Smooth muscle cell (in vitro differentiated cells): ENCODE measurements around the gene CYSRT1. TPM values are rescaled to one million over a fixed set of nuclear protein-coding genes. Genes with fewer than 3 reads are reported as not detected.

ENCODE experiments used
- DNase-seq: peaks from one replicate; lab custom pipeline; 2025; ENCODE audit not compliant: unreplicated experiment; lab: John Stamatoyannopoulos, UW
- H2AFZ ChIP-seq: fragments of 200-600 bp; sonication (generic); 2 replicates; pipeline ENCODE4 v1.6.0; 2016; ENCODE audit warnings: antibody characterized with exemption, low read depth, mild to moderate bottlenecking
- H3F3A ChIP-seq: fragments of 200-600 bp; sonication (generic); 2 replicates; pipeline ENCODE4 v1.6.0; 2017; ENCODE audit warnings: antibody characterized with exemption, low read depth
- H3K27ac ChIP-seq: fragments of 200-600 bp; sonication (generic); 2 replicates; pipeline ENCODE4 v1.5.1; 2016; ENCODE audit warnings: low read depth, mild to moderate bottlenecking
- H3K27me3 ChIP-seq: fragments of 200-600 bp; sonication (generic); 2 replicates; pipeline ENCODE4 v1.6.1; 2016; ENCODE audit warnings: low read depth, mild to moderate bottlenecking
- H3K36me3 ChIP-seq: fragments of 200-600 bp; sonication (generic); 2 replicates; pipeline ENCODE4 v1.5.1; 2016; ENCODE audit warnings: low read depth
- H3K4me1 ChIP-seq: fragments of 200-600 bp; sonication (generic); 2 replicates; pipeline ENCODE4 v1.5.1; 2016; ENCODE audit warnings: low read depth
- H3K4me2 ChIP-seq: fragments of 200-600 bp; sonication (generic); 2 replicates; pipeline ENCODE4 v1.6.0; 2016; ENCODE audit warnings: mild to moderate bottlenecking
- H3K4me3 ChIP-seq: fragments of 200-600 bp; sonication (generic); 2 replicates; pipeline ENCODE4 v1.5.1; 2016; ENCODE audit warnings: mild to moderate bottlenecking
- H3K79me2 ChIP-seq: fragments of 200-600 bp; sonication (generic); 2 replicates; pipeline ENCODE4 v1.6.0; 2016; ENCODE audit warnings: low read depth, mild to moderate bottlenecking
- H3K9ac ChIP-seq: fragments of 200-600 bp; sonication (generic); 2 replicates; pipeline ENCODE4 v1.6.0; 2016; ENCODE audit warnings: low read depth
- H3K9me3 ChIP-seq: fragments of 200-600 bp; sonication (generic); replicated peaks from 2 replicates; pipeline ENCODE4 v1.5.1; 2016; ENCODE audit warnings: low read depth
- H4K20me1 ChIP-seq: fragments of 200-600 bp; sonication (generic); 2 replicates; pipeline ENCODE4 v1.6.0; 2016; ENCODE audit warnings: low read depth
- CTCF ChIP-seq: fragments of 200-600 bp; sonication (generic); IDR thresholded peaks from 2 replicates; pipeline ENCODE4 v1.5.1; 2017; ENCODE audit warnings: borderline replicate concordance, mild to moderate bottlenecking, antibody characterized with exemption; ENCODE audit not compliant: insufficient read depth, poor library complexity, severe bottlenecking
- WGBS: methylation state at CpG from one replicate; pipeline ENCODE4 v1.1.7; 2016; ENCODE audit warnings: low lambda C conversion rate; 5-methylcytosine and 5-hydroxymethylcytosine counted together
- polyA plus RNA-seq: library from polyadenylated mRNA; unstranded; fragments of >200 nt; fragmentation: Nextera tagmentation; extraction: Ambion mirVana; gene quantifications from 2 replicates; pipeline ENCODE4 v1.2.1, GENCODE V29; 2016
- total RNA-seq: library from RNA; depleted of rRNA; stranded (reverse); fragments of >200 nt; gene quantifications from 2 replicates; pipeline ENCODE4 v1.2.3, GENCODE V29; 2014

The CYSRT1 gene
- total and polyA plus RNA-seq, 2 experiments from 2014 or later: 2.3 to 2.4 TPM

- H3K4me2 ChIP-seq: no peak overlapping the region
- no peaks in the 10 kb centered on the region for H3K79me2 ChIP-seq
- H2AFZ ChIP-seq: no peak overlapping the region
- peaks cover 6% of the 10 kb centered on the region for H4K20me1 ChIP-seq
- H3K4me3 ChIP-seq: no peak overlapping the region
- WGBS: 94% methylated on average over 22 of the region's 23 CpGs
- H3F3A ChIP-seq: no peaks in the 10 kb centered on the region
- no peak overlapping the region for H3K27ac ChIP-seq
- H3K9ac ChIP-seq: no peak overlapping the region
- H3K36me3 ChIP-seq: no peaks in the 10 kb centered on the region
- no peaks in the 10 kb centered on the region for H3K9me3 ChIP-seq
- no peak for TF ChIP-seq CTCF
- peaks cover 4% of the 10 kb centered on the region for H3K4me1 ChIP-seq
- DNase-seq: no peak
- H3K27me3 ChIP-seq: no peaks in the 10 kb centered on the region
These were observed 6.5 kb downstream of the CYSRT1 start for GRCh38 chr9:137231372-137232039.

GRCh38 chr9:137232101-137232500 lies 7.1 kb downstream of the CYSRT1 start:
- TF ChIP-seq CTCF: no peak
- 93% methylated on average over 10 of the region's 10 CpGs for WGBS
- Histone ChIP-seq H3K4me1 (peaks cover 7% of the 10 kb centered on the region), H4K20me1 (peaks cover 11% of the 10 kb centered on the region), H3K27me3 (no peaks in the 10 kb centered on the region), H3K4me3 (no peak overlapping the region), H3F3A (no peaks in the 10 kb centered on the region), H3K4me2 (no peak overlapping the region), H3K79me2 (no peaks in the 10 kb centered on the region), H3K36me3 (no peaks in the 10 kb centered on the region), H3K9ac (no peak overlapping the region), H3K9me3 (no peaks in the 10 kb centered on the region), H3K27ac (no peak overlapping the region), H2AFZ (no peak overlapping the region)
- DNase-seq: no peak

- DNase-seq: no peak
- no peaks in the 10 kb centered on the region for H3K79me2 ChIP-seq
- H3K4me3 ChIP-seq: no peak overlapping the region
- H3F3A ChIP-seq: no peaks in the 10 kb centered on the region
- WGBS: 95% methylated on average over 24 of the region's 24 CpGs
- peaks cover 12% of the 10 kb centered on the region for H4K20me1 ChIP-seq
- H3K4me1 ChIP-seq: peaks cover 7% of the 10 kb centered on the region
- H3K4me2 ChIP-seq: no peak overlapping the region
- no peaks in the 10 kb centered on the region for H3K9me3 ChIP-seq
- no peaks in the 10 kb centered on the region for H3K27me3 ChIP-seq
- no peak overlapping the region for H3K9ac ChIP-seq
- H3K27ac ChIP-seq: no peak overlapping the region
- no peak overlapping the region for H2AFZ ChIP-seq
- no peak for TF ChIP-seq CTCF
- no peaks in the 10 kb centered on the region for H3K36me3 ChIP-seq
These were observed 7.5 kb downstream of the CYSRT1 start for GRCh38 chr9:137232510-137232909.
